Astrocyte of the spinal cord (primary cell): ENCODE results near the gene SPRR1A.

Experiments used
- DNase-seq: peaks from one replicate; pipeline ENCODE4 v3.0.0; 2011; ENCODE audit warnings: low read depth, low spot score
- H3K4me3 ChIP-seq: 2 replicates; pipeline ENCODE4 v1.5.1; 2011; ENCODE audit warnings: low read depth, mild to moderate bottlenecking, low read length, moderate library complexity
- in situ Hi-C: cut with HindIII; loops from 2 replicates; pipeline ENCODE4 v1.10.0; 2017; ENCODE audit warnings: low sequenced_read_pairs
- TF ChIP-seq, protein P1 (sequence below): IDR thresholded peaks from 2 replicates; pipeline ENCODE4 v1.5.1; 2012; ENCODE audit warnings: low read depth, mild to moderate bottlenecking, low read length, inconsistent platforms

The SPRR1A gene

DNA sequence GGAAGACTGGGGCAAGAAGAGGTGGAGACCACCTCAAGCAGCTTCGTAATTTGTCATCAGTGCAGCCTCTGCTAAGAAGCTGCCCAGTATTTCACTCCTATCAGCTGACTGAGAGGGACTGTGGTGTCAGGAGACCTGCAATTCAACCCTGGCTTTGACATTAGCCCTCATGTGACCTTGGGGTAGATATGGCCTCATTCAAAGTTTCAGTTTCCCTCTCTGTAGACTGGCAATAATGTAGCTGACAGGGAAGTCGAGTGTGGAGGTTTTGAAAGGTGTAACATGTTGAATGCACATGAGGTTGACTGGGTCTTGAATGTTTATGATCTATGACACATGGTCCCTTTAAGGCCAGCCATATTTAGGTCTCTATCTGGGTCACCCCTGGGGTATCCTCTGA is 15.6 kb upstream of the SPRR1A start:
- TF ChIP-seq, protein P1, sequence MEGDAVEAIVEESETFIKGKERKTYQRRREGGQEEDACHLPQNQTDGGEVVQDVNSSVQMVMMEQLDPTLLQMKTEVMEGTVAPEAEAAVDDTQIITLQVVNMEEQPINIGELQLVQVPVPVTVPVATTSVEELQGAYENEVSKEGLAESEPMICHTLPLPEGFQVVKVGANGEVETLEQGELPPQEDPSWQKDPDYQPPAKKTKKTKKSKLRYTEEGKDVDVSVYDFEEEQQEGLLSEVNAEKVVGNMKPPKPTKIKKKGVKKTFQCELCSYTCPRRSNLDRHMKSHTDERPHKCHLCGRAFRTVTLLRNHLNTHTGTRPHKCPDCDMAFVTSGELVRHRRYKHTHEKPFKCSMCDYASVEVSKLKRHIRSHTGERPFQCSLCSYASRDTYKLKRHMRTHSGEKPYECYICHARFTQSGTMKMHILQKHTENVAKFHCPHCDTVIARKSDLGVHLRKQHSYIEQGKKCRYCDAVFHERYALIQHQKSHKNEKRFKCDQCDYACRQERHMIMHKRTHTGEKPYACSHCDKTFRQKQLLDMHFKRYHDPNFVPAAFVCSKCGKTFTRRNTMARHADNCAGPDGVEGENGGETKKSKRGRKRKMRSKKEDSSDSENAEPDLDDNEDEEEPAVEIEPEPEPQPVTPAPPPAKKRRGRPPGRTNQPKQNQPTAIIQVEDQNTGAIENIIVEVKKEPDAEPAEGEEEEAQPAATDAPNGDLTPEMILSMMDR = no peak
- in situ Hi-C loops = no loop called here
- no peak overlapping the region for H3K4me3 ChIP-seq
- DNase-seq = no peak

DNA sequence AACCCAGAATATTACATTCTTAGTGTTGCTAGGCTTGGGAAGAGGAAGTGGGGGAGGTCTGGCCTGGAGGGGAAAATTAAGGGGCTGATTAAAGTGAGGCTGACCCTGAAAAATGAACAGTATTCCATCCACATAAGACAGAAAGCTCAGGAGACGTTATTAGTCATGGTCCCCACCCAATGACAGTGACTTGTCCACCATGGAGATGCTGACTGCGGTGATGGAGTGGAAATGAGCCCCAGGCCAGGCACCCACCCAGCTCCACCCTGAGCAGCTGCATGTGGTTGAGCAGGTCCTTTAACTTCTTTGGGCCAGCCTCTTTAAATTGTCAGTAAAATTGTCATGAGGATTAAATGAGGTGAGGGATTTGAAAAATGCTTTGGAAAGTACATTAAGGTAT is 14.8 kb upstream of the SPRR1A start:
- DNase-seq = no peak
- in situ Hi-C loops = no loop called here
- TF ChIP-seq, protein P1 = no peak

DNA sequence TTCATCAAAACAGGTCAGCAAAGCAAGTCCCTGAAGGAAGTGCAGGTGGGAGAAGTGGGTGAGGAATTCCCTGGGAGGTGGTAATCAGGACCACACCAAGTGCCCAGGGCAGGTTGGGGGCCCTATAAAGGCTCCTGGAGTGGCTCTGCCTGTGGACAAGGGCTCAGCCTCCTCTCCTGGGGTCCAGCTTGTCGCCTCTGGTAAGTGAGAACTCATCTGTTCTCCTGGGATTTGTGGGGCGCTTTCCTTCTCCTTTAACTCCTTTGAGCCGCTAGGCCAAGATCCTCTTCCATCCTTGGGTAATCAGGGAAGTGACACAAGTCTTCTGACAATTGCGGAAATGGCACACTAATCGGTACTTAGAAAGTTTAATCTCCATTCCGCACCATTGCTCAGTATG is 13.4 kb upstream of the SPRR1A start, which contains the start of gene SPRR4:
Gene SPRR4 (plus strand): TSS at position 154 of the 400 bp plus-strand sequence. CDS start 1,243 bp downstream, outside the sequence.
- H3K4me3 ChIP-seq = no peak within 1 kb of the TSS
- in situ Hi-C loops = no loop called here
- DNase-seq = no peak
- TF ChIP-seq, protein P1 = no peak

More for the DNA sequence above, 14.8 kb upstream of the SPRR1A start:
- H3K4me3 ChIP-seq = no peak overlapping the region

DNA sequence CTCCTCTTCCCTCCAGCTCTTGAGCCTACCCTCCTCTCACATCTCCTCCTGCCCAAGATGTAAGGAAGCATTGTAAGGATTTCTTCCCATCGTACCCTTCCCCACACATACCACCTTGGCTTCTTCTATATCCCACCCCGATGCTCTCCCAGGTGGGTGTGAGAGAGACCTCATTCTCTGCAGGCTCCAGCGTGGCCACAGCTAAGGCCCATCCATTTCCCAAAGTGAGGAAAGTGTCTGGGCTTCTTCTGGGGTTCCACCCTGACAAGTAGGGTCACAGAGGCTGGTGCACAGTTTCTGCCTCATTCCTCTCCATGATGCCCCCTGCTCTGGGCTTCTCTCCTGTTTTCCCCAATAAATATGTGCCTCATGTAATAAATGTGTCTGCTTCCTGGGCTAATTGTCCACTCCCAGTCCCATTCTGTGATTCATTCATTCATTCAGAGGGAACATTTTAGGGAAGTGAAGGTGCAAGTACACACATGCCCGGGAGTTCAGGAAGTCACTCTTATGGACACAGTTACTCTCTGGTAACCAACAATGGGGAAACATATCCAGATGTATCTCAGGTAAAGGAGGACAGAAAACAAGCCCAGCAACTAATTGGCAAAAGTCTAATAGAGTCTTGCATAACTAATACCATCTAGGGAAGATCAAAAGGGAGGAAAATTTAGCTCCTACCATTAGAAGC is 11.5 kb upstream of the SPRR1A start:
- DNase-seq = no peak
- H3K4me3 ChIP-seq = no peak overlapping the region
- in situ Hi-C loops = no loop called here
- TF ChIP-seq, protein P1 = no peak

DNA sequence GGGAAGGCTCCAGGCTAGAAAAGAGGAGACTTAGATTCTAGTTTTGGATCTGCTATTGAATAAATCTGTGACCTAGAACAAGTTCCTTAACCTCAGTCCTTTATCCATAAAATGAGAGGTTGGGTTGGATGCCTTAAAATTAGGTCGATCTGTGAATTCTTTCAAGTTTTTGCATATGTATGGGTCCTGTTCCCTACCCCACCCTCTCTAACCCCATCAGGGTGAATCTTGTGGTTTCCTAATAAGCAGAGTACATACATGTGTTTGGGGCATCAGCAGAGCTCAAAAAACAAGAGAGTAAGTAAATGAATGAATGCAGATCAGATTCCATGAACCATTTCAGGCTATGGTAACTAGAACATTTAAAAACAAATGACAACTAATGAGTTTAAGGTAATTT is 7.2 kb upstream of the SPRR1A start:
- H3K4me3 ChIP-seq = no peak overlapping the region
- in situ Hi-C loops = no loop called here
- TF ChIP-seq, protein P1 = no peak
- DNase-seq = no peak

DNA sequence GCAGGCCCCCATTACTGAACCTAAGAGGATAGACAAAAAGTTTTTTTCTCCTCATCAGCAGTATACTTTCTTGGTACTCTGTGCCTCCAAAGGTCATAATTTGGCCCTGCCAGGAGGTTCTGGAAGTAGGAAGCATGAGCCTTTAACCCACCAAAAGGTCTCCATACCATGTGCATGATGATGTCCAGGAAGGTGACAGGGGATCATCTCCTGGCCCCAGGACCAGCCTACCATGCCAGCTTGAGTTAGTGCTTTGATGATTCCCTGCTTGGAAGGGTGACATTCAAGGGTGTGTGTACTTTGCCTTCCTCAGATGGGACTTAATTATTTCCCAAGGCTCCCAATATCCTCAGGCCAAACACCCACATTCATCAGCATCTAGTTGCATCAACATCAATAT is 6.3 kb upstream of the SPRR1A start:
- no peak overlapping the region for H3K4me3 ChIP-seq
- DNase-seq = no peak
- in situ Hi-C loops = no loop called here
- TF ChIP-seq, protein P1 = no peak
